D721Med (cell line): ENCODE results near the gene NAPG.

ENCODE experiments used
- DNase-seq: peaks from one replicate; pipeline ENCODE4 v3.0.0; 2011; ENCODE audit warnings: low spot score; ENCODE audit not compliant: insufficient read length
- FAIRE-seq: peaks from 2 replicates; lab custom pipeline; 2011; peaks lifted over from hg19 to GRCh38; lab: Jason Lieb, UNC
- TF ChIP-seq, protein P1 (sequence below): IDR thresholded peaks from 2 replicates; pipeline ENCODE4 v1.5.1; 2012; ENCODE audit warnings: mild to moderate bottlenecking, control low read depth; ENCODE audit not compliant: insufficient read depth; ENCODE audit errors: missing control alignments

Gene NAPG

DNA sequence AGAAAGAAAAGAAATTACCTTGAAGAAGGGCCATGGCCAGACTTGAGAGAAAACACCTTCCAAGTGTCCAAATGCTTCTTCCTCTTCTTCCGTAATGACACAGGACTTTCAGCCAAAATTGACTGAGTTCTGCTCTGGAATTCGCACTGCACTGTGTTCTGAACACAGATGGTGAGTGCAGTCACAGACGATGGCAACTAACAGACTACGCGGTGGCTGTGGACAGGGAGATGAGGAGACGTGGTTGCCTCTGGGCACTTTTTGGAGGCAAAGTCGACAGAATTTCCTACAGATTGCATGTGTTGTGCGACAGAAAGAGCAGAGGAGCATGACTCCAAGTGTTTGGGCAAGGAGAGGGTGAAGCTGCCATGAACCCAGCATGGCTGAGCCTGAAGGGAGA is 4.3 kb upstream of the NAPG start:
- FAIRE-seq = no peak
- TF ChIP-seq, protein P1, sequence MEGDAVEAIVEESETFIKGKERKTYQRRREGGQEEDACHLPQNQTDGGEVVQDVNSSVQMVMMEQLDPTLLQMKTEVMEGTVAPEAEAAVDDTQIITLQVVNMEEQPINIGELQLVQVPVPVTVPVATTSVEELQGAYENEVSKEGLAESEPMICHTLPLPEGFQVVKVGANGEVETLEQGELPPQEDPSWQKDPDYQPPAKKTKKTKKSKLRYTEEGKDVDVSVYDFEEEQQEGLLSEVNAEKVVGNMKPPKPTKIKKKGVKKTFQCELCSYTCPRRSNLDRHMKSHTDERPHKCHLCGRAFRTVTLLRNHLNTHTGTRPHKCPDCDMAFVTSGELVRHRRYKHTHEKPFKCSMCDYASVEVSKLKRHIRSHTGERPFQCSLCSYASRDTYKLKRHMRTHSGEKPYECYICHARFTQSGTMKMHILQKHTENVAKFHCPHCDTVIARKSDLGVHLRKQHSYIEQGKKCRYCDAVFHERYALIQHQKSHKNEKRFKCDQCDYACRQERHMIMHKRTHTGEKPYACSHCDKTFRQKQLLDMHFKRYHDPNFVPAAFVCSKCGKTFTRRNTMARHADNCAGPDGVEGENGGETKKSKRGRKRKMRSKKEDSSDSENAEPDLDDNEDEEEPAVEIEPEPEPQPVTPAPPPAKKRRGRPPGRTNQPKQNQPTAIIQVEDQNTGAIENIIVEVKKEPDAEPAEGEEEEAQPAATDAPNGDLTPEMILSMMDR = no peak
- no peak for DNase-seq

DNA sequence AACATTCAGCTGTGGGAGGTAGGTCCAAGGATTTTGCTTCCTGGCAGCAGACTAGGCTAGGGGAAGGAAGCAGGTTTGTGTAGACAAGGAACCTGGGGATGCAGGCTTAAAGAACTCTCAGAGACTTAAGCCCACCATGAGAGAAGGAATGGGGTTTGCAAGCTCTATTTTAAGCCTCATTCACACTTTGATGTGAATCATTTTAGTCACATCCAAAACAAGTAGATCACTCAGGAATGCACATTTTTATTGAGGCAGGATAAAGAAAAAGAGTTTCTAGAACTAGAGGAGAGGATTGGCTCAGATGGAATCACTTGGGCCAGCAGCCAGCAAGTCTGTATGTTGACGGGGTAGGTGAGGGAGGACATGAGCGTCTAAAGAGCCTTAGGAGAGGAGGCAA is 3.3 kb upstream of the NAPG start:
- TF ChIP-seq, protein P1 = no peak
- no peak for FAIRE-seq
- DNase-seq = no peak

DNA sequence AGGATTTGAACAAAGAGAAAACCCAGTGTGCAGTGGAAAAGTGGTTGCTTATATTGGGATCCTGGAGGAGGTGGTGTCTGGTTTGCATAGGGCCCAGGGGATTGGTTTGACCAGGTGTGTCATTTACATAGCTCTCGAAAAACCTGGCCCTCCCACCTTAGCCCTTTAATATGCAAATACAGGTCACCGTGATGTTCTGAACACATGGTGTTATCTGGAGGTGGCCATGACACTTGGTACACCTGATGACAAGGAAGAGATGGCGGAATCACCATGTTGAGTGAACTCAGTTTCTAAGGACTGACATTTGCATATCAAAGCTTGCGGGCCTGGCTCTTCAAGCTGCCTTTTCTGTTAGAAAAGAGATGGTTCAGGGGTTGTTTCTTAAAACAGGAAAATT is 2.3 kb upstream of the NAPG start:
- DNase-seq (no peak), FAIRE-seq (no peak)
- TF ChIP-seq, protein P1 = no peak

DNA sequence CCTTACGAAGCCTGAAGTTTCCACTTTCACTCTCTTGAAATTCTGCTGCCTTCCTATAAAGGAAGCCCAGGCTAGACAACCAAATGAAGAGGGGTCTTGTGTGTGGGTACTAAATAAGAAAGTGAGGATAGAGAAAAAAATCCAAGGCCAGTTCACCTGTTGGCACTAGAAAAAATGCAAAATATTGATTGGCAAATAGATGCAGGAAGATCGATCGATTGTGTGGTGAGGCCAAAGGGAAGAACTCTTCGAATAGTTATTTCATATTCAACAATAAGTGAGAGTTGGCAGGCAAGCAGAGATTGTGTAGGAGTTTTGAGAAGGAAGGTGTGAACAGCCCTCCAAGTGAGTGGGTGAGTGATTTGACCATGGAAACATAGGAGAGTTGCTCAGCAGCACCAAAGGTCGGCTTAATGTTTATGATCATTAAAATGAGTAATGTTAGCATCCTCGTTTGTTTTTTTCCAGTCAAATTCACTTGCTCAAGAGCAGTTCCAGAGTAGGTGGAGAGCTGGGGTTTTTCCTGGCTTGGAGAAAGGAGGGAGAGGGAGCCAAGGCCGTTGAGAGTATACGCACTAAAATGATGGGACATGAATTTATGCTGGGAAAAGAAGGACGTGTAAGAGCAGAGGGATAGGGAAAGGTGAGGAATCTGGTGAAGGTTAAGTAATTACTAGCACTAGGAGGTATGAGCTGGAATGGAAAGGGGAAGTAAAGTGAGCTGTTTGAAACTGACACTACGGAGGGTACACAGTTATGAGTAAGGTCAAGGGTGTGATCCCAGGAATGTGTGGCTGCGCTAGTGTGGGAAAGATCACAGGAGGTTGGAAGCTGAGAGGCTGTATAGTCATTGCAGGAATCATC is 1.1 kb upstream of the NAPG start:
- no peak for DNase-seq
- TF ChIP-seq, protein P1 = no peak
- no peak for FAIRE-seq

DNA sequence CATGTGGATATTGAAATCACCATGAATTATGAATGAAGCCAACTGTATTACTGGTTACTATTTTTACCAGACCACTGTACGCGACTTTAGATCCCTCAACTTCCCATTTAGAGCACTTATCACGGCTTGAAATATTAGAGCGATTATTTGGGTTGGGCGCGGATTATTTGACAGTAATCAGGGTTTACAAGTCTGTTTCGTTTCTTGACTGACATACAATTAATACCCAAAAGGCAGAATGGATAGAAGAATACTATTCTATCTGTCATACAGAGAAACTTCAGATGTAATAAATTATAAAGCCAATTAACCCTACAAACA is 496 bp upstream of the NAPG start:
- FAIRE-seq (no peak), DNase-seq (no peak)

DNA sequence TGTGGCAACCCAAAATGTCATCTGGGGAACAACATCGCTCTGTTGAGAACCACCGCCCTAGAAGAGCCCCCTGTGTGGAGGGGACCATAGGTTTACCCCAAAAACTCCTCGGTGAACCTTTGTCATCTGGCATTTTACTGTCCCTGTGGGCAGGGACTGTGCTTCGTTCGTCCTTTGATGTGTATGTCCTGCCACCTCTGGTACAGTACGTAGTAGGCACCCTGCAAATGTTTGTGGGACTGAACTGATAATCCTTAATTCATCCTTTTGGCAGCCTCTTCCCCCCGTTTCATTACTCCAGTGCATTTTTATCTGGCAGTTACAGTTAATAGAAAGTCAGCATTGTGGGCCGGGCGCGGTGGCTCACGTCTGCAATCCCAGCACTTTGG is 728 bp downstream of the NAPG start:
- TF ChIP-seq, protein P1 = no peak
- DNase-seq = no peak
- no peak for FAIRE-seq

More for the DNA sequence above, 496 bp upstream of the NAPG start:
- TF ChIP-seq, protein P1 = no peak

DNA sequence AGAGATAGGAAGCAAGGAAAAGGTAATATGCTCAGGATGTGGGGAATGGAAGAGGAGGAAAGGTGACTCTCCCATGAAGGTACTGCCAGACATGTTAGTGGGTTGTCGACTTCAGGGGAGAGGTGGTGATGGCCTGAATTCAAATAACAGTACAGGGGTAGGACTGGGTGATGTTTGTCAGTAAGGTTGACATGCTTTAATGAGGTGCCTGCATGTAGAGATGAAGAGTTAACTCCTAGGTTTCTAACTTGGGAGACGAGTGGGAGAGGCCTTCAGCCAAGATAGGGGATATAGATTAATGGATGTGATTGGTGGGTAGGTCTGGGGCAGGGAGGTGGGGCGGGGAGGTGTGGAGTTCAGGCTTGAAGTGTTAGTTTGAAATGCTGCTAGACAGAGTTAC is 2.6 kb downstream of the NAPG start:
- TF ChIP-seq, protein P1 = no peak
- no peak for DNase-seq
- FAIRE-seq = no peak
